Astrocyte of the spinal cord (primary cell): ENCODE results near the gene MPPED1.

Experiments used
- DNase-seq: peaks from one replicate; pipeline ENCODE4 v3.0.0; 2011; ENCODE audit warnings: low read depth, low spot score
- H3K4me3 ChIP-seq: 2 replicates; pipeline ENCODE4 v1.5.1; 2011; ENCODE audit warnings: low read depth, mild to moderate bottlenecking, low read length, moderate library complexity
- in situ Hi-C: cut with HindIII; loops from 2 replicates; pipeline ENCODE4 v1.10.0; 2017; ENCODE audit warnings: low sequenced_read_pairs
- TF ChIP-seq, protein P1 (sequence below): IDR thresholded peaks from 2 replicates; pipeline ENCODE4 v1.5.1; 2012; ENCODE audit warnings: low read depth, mild to moderate bottlenecking, low read length, inconsistent platforms

Gene MPPED1

DNA sequence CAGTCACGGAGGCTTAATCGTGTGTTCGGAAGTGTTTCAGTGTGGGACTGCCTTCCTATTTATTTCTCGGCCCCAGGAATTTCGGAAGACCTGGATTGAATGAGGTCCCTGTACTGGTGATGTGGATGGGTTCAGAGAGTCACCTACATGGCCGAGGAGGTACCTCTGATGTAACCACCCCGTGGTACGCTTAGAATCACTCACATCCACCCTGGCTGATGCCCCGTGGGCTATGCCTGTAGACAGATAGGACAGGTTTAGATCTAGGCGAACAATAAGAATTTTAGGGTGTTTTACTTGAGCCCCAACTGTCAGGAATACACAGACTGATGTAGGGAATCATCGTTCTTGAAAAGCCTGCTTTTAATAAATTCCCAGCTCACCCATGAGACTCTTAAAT is 2.0 kb downstream of the MPPED1 start:
- in situ Hi-C loops = no loop called here
- DNase-seq = no peak
- H3K4me3 ChIP-seq = no peak overlapping the region
- TF ChIP-seq, protein P1, sequence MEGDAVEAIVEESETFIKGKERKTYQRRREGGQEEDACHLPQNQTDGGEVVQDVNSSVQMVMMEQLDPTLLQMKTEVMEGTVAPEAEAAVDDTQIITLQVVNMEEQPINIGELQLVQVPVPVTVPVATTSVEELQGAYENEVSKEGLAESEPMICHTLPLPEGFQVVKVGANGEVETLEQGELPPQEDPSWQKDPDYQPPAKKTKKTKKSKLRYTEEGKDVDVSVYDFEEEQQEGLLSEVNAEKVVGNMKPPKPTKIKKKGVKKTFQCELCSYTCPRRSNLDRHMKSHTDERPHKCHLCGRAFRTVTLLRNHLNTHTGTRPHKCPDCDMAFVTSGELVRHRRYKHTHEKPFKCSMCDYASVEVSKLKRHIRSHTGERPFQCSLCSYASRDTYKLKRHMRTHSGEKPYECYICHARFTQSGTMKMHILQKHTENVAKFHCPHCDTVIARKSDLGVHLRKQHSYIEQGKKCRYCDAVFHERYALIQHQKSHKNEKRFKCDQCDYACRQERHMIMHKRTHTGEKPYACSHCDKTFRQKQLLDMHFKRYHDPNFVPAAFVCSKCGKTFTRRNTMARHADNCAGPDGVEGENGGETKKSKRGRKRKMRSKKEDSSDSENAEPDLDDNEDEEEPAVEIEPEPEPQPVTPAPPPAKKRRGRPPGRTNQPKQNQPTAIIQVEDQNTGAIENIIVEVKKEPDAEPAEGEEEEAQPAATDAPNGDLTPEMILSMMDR = no peak

DNA sequence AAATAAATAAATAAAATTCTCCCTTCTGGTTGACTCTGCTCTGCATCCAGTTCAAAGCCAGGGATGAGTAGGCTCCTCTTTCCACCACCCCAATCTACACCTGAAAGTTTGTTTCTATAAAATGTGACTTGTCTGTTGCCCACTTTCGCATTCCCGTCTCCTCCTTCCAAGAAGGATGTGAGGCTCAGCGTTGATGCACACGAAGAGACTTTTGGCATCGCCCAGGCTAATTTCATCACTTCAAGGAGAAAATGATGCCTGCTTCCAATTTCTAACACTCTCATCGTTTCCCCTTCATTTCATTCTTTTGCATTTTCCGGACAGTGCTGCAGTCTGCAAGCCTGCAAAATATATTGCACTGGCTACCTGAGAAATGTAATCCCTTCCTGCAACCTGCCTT is 3.9 kb downstream of the MPPED1 start:
- DNase-seq = no peak
- in situ Hi-C loops = no loop called here
- H3K4me3 ChIP-seq = no peak overlapping the region
- TF ChIP-seq, protein P1 = no peak

DNA sequence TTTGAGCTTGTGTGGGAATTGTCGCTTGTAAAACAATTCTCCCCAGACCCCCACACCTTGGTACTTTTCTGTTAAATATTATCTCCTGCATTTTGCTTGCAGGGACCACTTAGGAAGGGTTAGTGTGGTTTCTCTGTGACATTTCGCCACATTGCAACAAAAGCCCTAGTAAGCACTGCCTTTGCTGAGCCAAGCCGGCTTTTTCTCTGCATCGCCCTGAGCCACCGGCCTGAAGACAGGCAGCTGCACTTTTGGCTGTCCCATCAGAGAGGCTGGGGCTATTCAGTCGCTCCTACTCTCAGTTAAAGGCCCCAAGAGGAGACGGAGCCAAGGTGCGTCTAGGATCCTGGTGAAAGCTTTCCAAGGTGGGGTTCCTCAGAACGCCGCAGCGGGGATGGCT is 5.7 kb downstream of the MPPED1 start:
- no peak overlapping the region for H3K4me3 ChIP-seq
- TF ChIP-seq, protein P1 = no peak
- DNase-seq = no peak
- in situ Hi-C loops = no loop called here

DNA sequence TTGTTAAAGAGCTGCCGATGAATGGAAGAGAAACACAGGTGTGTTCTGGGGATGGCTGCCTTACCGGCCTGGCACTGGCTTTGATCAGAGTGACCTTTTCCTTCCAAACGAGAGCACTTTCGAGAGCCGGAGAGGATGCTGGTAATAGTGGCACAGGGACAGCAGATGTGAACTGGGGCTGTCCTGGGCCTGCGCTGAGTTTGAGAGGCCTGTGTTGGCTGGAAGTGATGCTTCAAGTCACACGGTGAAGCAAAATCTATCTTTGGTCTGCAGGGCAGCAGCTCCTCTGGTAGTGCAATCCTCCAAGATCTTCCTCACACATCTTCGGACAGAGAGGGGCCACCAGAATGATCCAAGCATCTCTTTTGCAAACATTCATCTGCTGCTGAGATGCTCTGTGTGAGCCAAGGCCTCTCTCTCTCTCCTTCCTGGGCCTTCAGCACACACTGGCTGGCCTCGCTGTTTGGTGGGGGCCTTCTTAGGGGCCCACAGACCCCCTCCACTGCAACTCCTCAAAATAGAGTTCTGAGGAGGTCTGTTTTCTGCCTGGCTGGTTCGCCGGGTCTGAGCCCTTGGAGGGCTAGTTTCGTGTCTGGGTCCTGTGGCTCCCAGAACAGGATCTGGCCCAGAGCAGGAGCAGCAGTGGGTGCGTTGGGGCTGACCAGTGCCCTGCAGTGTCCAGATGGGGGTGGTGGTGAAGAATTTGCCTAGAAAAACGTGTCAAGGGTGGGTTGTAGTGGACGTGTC is 6.4 kb downstream of the MPPED1 start:
- in situ Hi-C loops = no loop called here
- no peak for DNase-seq
- TF ChIP-seq, protein P1 = no peak
- no peak overlapping the region for H3K4me3 ChIP-seq

DNA sequence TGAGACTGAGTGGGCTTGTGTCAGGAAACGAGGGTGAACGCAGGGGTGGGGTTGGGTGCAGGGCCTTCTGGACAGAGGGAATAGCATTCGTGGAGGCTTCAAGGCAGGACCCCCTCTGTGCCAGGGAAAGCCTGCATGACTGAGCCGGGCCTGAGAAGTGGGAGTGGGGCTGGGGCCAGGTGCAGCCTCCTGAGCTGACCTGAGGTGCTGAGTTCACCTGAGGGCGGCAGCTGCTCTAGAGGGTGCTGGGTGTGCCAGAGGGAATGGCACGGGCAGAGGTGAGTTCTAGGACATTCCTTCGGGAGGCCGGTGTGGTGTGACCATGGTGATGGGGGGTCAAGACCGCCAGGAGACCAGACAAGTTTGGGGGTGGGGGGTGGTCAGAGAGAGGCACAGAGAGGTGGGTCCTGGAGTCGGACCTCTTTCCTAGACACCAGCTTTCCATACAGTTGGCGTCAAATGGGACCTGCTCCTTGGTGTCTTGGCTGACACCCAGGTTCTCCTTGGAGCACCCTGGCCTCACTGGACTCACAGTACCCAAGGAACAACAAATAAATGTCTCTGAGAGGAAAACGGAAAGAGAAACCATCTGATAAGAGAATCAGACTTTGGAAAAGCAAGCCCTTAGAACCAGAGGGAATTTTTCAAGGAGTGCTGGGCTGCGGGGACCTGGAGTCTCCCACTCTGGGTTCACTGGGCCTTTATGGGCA is 7.7 kb downstream of the MPPED1 start:
- DNase-seq = no peak
- in situ Hi-C loops = no loop called here
- TF ChIP-seq, protein P1 = no peak
- no peak overlapping the region for H3K4me3 ChIP-seq

DNA sequence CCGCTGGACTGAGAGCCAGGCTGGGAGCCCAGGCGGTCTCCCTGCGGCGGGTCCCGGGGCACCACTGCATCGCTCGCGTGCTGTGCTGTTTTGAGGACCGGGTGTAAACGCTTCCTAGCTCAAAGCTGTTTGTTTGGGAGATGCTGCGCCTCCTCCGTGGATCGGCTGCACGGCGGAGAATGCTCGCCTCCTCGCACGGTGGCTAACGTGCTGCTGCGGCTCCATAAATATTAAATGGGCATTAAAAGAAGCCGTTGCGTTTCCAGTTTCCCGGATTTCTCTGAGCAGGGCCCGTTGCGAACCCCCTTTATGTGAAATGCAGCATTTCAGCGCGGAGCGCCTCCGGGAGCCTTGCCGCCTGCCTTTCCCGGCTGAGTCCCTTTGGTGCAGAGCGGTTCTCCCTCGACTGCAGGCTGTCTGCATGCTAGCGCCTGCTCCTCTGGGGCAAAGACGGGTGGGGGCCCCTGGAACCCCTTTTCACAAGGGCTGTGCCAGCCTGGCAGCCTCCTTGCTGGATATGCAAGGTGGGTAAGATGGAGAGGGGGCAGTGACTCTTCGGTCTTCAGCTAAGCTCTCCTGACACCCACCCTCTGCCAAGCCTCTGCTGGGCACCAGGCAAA is 9.3 kb downstream of the MPPED1 start:
- in situ Hi-C loops = no loop called here
- H3K4me3 ChIP-seq = no peak overlapping the region
- TF ChIP-seq, protein P1 = no peak
- DNase-seq = no peak
